Endometrium (tissue), 2 donors: ENCODE measurements around the gene RCAN2.

Experiments
- FAIRE-seq: peaks from 2 replicates; lab custom pipeline; 2012; peaks lifted over from hg19 to GRCh38; lab: Jason Lieb, UNC
- donor health status: control.
- donor health status: control.

RCAN2 gene

GRCh38 chr6:46491628-46492547 is 639 bp upstream of the RCAN2 start:
- no peak for FAIRE-seq

GRCh38 chr6:46490425-46491200 is 636 bp downstream of the RCAN2 start:
- no peak for FAIRE-seq

- no peak for FAIRE-seq
These were observed 5.1 kb downstream of the RCAN2 start for GRCh38 chr6:46486181-46486580.

- no peak for FAIRE-seq
These were observed 7.0 kb downstream of the RCAN2 start for GRCh38 chr6:46484081-46484820.

- FAIRE-seq = no peak
These were observed 14.9 kb downstream of the RCAN2 start for GRCh38 chr6:46476301-46476700.

GRCh38 chr6:46473881-46474280 is 17.4 kb downstream of the RCAN2 start:
- FAIRE-seq = no peak

- FAIRE-seq = no peak
These were observed 19.0 kb downstream of the RCAN2 start for GRCh38 chr6:46472243-46472642.

- no peak for FAIRE-seq
These were observed 22.2 kb downstream of the RCAN2 start for GRCh38 chr6:46469021-46469420.

GRCh38 chr6:46468403-46469010 is 22.7 kb downstream of the RCAN2 start:
- FAIRE-seq = no peak

GRCh38 chr6:46466570-46466969 is 24.7 kb downstream of the RCAN2 start:
- FAIRE-seq = no peak

- FAIRE-seq = no peak
These were observed 25.7 kb downstream of the RCAN2 start for GRCh38 chr6:46465294-46466165.

GRCh38 chr6:46456297-46456696 is 35.0 kb downstream of the RCAN2 start:
- FAIRE-seq = no peak

- FAIRE-seq = no peak
These were observed 36.6 kb downstream of the RCAN2 start for GRCh38 chr6:46454691-46455090.

- FAIRE-seq = no peak
These were observed 37.4 kb downstream of the RCAN2 start for GRCh38 chr6:46453741-46454316.

- no peak for FAIRE-seq
These were observed 38.0 kb downstream of the RCAN2 start for GRCh38 chr6:46453216-46453615.

GRCh38 chr6:46452312-46452917 is 38.8 kb downstream of the RCAN2 start:
- no peak for FAIRE-seq

GRCh38 chr6:46451343-46451742 is 39.9 kb downstream of the RCAN2 start:
- FAIRE-seq = no peak

GRCh38 chr6:46444772-46445454 is 46.3 kb downstream of the RCAN2 start:
- FAIRE-seq = no peak

GRCh38 chr6:46443623-46444022 is 47.6 kb downstream of the RCAN2 start:
- no peak for FAIRE-seq

GRCh38 chr6:46440641-46441040 is 50.6 kb downstream of the RCAN2 start:
- FAIRE-seq = no peak
